GM12873 (cell line): ENCODE measurements around the gene ABHD16A.

Source experiments
- TF ChIP-seq, protein P1 (sequence below): IDR thresholded peaks from 2 replicates; pipeline ENCODE4 v1.5.1; 2012; ENCODE audit warnings: low read depth, mild to moderate bottlenecking, moderate library complexity, low read length, control low read depth; ENCODE audit not compliant: insufficient read depth; ENCODE audit errors: missing control alignments

ABHD16A gene

DNA sequence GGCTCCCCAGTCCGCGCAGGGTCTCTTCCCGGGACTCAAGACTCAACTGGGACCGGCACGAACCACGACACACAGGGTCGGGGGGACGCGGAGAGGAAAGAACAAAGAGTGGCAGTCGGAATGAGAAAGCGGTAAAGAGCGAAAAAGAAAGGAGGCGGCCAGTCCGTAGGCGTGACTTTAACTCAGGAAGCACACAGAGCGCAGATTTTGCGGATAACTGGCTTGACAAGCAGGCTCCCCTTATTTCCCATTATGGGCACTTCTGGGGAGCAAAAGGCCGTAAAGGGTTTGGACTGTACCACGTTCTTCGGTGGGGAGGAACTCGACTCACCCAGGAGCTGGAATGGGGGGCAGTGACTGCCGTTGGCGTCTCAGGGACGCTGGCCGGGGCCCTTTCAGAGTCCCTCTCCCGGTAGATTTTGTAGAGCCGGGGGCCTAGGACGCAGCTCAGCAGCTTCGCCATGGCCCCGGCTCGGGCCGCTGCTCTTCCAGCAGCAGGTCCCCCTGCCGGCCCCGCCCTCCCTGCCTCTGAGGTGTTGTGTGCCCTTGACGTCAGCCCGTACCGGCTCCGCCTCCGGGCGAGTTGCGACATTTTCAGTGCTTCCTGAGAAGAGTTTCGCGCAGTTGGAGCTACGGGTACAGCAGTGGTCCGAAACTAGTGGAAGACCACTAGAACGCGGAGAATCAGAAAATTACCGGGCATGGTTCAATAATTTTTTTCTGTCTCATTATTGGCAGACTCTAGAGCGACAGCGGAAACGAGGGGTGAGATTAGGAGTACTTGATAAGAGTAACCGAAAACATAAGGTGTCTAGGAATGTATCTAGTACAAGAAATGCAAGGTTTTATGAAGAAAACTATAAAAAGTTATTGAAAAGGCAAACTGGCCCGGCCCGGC, at the start of gene ABHD16A:
Gene ABHD16A (minus strand): TSS at position 506 of the 898 bp plus-strand sequence. CDS start 43 bp downstream, at position 463.
- TF ChIP-seq, protein P1, sequence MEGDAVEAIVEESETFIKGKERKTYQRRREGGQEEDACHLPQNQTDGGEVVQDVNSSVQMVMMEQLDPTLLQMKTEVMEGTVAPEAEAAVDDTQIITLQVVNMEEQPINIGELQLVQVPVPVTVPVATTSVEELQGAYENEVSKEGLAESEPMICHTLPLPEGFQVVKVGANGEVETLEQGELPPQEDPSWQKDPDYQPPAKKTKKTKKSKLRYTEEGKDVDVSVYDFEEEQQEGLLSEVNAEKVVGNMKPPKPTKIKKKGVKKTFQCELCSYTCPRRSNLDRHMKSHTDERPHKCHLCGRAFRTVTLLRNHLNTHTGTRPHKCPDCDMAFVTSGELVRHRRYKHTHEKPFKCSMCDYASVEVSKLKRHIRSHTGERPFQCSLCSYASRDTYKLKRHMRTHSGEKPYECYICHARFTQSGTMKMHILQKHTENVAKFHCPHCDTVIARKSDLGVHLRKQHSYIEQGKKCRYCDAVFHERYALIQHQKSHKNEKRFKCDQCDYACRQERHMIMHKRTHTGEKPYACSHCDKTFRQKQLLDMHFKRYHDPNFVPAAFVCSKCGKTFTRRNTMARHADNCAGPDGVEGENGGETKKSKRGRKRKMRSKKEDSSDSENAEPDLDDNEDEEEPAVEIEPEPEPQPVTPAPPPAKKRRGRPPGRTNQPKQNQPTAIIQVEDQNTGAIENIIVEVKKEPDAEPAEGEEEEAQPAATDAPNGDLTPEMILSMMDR, result no peak

- TF ChIP-seq, protein P1, result no peak
These were observed 49.7 kb upstream of the ABHD16A start for GRCh38 chr6:31752739-31753319.

DNA sequence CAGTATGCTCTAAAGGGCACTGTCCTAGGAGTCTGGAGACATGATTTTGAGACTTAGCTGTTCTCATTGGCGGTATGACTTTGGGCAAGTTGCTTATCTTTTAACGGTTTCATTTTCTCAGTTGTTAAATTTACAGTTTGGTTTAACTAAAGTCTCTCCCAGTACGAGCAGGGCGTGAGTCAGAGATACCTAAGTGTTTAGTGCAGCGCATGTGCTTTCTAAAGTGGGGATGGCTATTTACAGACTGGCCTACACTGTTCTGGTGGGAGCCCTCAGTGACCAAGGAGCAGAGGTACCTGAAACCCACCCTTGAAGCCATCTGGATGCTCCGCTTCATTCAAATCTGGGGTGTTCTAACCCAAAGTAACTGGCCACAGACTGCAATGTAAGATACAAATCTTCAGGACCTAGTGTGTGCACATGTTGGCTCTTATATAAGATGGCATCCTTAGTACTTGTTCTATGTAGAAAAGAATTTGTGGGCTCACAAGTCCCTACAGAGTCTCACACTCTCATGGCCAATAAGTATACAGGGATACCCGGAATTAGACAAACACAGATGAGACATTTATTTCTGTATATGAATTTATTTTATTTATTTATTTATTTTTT, 47.4 kb upstream of the ABHD16A start:
- TF ChIP-seq, protein P1, result no peak

GRCh38 chr6:31749301-31750036, 46.3 kb upstream of the ABHD16A start:
- TF ChIP-seq, protein P1, result no peak

- TF ChIP-seq, protein P1, result no peak
These were observed 41.3 kb upstream of the ABHD16A start for GRCh38 chr6:31744422-31744821.

GRCh38 chr6:31742894-31743293, 39.8 kb upstream of the ABHD16A start:
- TF ChIP-seq, protein P1, result no peak
